Muscle layer of colon (tissue), 2 donors: ENCODE results near the gene RAMP2.
"Not testable (repeated sequence)": the region's sequence is repeated elsewhere in the genome, so short reads cannot be mapped to it uniquely, and the experiment has no call there.

Source experiments
- H3K27ac ChIP-seq: one replicate; pipeline ENCODE4 v1.7.0; 2013; ENCODE audit warnings: low read depth, mild to moderate bottlenecking, low read length, moderate library complexity
- H3K27me3 ChIP-seq, 2 donors: one replicate each; pipeline ENCODE4 v1.7.0; 2013; ENCODE audit warnings: low read length in 2 of 2, mild to moderate bottlenecking in 2 of 2; ENCODE audit not compliant: insufficient read depth in 2 of 2, control insufficient read depth in 1 of 2
- H3K36me3 ChIP-seq: one replicate; pipeline ENCODE4 v1.7.0; 2013; ENCODE audit warnings: mild to moderate bottlenecking, low read length; ENCODE audit not compliant: insufficient read depth
- H3K4me1 ChIP-seq: one replicate; pipeline ENCODE4 v1.7.0; 2013; ENCODE audit warnings: mild to moderate bottlenecking, low read length; ENCODE audit not compliant: insufficient read depth
- H3K4me3 ChIP-seq, 2 donors: one replicate each; pipeline ENCODE4 v1.7.0; 2013; ENCODE audit warnings: low read length in 2 of 2, low read depth in 1 of 2, mild to moderate bottlenecking in 1 of 2, moderate library complexity in 1 of 2
- H3K9ac ChIP-seq: one replicate; pipeline ENCODE4 v1.7.0; 2013; ENCODE audit warnings: low read length
- H3K9me3 ChIP-seq: one replicate; pipeline ENCODE4 v1.7.0; 2013; ENCODE audit warnings: mild to moderate bottlenecking, low read length
- donor health status: abdominal sarcoma.
- donor health status: Adenocarcinoma of cecum.

RAMP2 gene, protein sequence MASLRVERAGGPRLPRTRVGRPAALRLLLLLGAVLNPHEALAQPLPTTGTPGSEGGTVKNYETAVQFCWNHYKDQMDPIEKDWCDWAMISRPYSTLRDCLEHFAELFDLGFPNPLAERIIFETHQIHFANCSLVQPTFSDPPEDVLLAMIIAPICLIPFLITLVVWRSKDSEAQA

DNA sequence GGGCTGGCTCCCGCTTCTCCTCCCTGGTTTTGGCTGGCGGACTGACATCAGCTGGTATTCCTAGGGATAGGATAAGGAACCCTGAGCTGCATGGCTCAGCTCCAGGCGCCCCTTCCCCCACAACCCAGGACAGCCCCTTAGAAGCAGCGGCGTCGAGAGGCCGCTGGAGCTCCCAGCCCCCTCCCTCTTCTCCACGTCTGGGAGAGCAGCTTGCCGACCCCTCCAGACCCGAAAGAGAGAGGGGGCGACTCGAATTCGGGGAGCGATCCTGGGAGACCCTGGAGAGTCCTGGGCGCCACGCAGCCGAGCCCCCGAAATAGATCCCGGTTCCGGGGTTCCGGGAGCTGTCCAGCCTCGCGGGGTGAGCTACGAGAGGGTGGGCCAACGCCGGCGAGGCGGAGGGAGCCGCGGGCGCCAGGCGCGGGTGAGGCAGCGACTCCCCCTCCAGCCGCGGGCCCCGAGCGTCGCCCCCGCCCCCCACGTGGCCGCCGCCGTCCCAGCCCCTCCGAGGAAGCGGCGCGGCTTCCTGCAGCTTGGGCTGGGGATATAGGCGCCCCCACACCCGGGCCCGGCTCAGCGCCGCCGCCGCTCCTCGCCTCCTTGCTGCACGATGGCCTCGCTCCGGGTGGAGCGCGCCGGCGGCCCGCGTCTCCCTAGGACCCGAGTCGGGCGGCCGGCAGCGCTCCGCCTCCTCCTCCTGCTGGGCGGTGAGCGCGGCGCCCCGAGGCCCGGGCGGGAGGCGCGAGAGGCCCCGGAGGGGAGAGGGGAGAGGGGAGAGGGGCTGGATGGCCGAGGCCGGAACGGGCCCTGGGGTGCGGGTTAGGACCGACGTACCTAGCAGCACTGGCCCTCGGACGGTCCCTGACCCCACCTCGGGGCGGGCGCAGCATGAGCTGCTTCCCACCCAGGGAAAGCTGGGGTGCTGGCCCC, at the start of gene RAMP2:
Gene RAMP2, plus strand, starts transcription at position 576 of the 930 bp plus-strand sequence. Its CDS starts 35 bp downstream, at position 611.
- Histone ChIP-seq H3K27ac (no peak within 1 kb of the TSS), H3K9ac (no peak within 1 kb of the TSS), H3K36me3 (no peaks in the 10 kb centered on the region), H3K4me3 (peak within 1 kb of the TSS; percentile 36 to 52), H3K27me3 (peaks cover 5 to 22% of the 10 kb centered on the region in 2 donors), H3K9me3 (no peaks in the 10 kb centered on the region), H3K4me1 (no peaks in the 10 kb centered on the region)

DNA sequence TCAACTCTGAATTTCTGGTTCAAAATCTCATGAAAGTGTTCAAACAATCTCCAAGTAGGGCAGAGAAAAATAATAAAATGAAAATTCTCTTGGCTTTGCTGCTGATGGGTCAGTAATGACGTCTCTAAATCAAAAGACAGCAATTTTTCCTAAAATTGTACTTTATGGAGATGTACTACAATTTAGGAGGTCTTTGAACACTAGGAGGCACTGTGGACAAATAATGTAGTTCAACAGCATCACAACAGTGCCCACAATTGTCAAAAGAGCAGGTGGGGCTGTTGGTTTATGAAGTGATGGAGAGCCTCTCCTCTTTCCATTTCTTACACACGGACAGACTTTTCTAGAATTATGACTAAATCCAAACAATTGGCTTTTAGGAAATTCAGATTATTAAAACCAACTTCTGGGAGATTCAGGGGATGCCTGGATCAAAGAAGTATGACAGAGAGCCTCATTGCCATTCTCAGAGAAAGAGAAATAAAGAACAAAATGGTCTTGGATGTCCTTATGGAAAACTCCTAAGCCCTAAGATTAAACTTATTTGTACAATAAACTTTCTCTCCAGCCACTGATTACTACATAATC, 39.9 kb upstream of the RAMP2 start:
- Histone ChIP-seq H3K9me3 (no peaks in the 10 kb centered on the region), H3K27ac (no peak overlapping the region), H3K9ac (no peak overlapping the region), H3K4me3 (no peak overlapping the region), H3K4me1 (no peaks in the 10 kb centered on the region), H3K36me3 (peaks cover 77% of the 10 kb centered on the region), H3K27me3 (no peaks in the 10 kb centered on the region)

DNA sequence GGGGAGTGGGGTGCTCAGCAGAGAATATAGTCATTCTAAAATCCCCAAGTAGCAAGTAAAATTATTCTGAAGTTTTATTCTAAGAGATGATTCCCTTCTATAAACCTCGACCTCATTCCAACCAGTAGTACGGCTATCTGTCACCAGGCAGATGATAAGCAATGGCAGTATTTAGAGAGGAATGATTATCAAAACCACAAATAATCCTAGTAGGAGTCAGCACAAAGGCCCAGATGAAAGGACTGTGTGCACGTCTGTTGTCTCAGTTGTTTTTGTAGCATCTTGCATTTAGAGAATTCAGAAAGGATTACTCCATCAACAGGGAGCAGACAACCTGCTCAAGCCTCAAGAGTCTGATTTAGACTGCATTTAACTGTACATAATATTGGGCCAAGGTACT, 37.4 kb upstream of the RAMP2 start:
- Histone ChIP-seq H3K4me1 (no peaks in the 10 kb centered on the region), H3K4me3 (no peak overlapping the region), H3K36me3 (peaks cover 64% of the 10 kb centered on the region), H3K9ac (no peak overlapping the region), H3K9me3 (no peaks in the 10 kb centered on the region), H3K27ac (no peak overlapping the region), H3K27me3 (no peaks in the 10 kb centered on the region)

DNA sequence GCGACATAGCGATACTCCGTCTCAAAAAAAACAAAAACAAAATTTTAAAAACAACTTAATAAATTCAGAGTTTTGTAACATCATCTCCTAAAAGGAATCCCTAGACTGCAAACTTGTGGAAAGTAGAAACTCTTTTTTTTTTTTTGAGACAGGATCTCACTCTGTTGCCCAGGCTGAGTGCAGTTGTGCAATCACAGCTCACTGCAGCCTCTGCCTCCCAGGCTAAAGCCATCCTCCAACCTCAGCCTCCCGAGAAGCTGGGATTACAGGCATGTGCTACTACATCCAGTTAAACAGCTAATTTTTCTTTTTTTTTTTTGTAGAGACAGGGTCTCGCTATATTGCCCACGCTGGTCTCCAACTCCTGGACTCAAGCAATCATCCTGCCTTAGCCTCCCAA, 35.9 kb upstream of the RAMP2 start:
- Histone ChIP-seq H3K9ac (no peak overlapping the region), H3K9me3 (no peaks in the 10 kb centered on the region), H3K27me3 (no peaks in the 10 kb centered on the region), H3K27ac (no peak overlapping the region), H3K4me1 (no peaks in the 10 kb centered on the region), H3K4me3 (no peak overlapping the region), H3K36me3 (peaks cover 61% of the 10 kb centered on the region)

DNA sequence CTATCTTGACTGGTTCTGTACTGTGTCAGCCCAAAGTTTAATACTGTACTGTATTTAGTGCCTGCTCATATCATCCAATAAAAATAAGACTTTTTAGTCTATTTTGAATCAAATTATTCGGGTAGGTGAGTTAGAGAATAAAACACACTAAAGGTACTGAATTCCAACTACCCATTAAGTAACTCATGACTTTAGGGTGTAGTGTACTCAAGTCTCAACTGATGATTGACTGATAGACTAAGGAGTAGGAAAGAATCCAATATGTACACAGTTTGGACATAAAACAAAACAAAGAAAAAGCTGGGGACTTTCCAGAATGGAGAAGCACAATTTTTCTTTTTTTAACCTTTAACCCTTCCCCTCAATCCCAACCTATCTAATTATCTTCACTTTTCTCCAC, 20.3 kb upstream of the RAMP2 start:
- Histone ChIP-seq H3K27ac (no peak overlapping the region), H3K4me1 (peaks cover 10% of the 10 kb centered on the region), H3K36me3 (no peaks in the 10 kb centered on the region), H3K9ac (no peak overlapping the region), H3K27me3 (no peaks in the 10 kb centered on the region), H3K4me3 (no peak overlapping the region), H3K9me3 (no peaks in the 10 kb centered on the region)

DNA sequence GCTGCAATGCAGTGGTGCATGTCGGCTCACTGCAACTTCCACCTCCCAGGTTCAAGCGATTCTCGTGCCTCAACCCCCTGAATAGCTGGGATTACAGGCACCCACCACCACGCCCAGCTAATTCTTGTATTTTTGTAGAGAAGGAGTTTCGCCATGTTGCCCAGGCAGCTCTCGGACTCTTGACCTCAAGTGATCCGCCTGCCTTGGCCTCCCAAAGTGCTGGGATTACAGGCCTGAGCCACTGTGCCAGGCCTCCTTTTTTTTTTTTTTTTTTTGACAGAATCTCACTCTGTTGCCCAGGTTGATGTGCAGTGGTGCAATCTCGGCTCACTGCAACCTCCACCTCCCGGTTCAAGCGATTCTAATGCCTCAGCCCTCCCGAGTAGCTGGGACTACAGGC, 18.1 kb upstream of the RAMP2 start:
- H3K27ac ChIP-seq, H3K4me1 ChIP-seq: not testable (repeated sequence)

DNA sequence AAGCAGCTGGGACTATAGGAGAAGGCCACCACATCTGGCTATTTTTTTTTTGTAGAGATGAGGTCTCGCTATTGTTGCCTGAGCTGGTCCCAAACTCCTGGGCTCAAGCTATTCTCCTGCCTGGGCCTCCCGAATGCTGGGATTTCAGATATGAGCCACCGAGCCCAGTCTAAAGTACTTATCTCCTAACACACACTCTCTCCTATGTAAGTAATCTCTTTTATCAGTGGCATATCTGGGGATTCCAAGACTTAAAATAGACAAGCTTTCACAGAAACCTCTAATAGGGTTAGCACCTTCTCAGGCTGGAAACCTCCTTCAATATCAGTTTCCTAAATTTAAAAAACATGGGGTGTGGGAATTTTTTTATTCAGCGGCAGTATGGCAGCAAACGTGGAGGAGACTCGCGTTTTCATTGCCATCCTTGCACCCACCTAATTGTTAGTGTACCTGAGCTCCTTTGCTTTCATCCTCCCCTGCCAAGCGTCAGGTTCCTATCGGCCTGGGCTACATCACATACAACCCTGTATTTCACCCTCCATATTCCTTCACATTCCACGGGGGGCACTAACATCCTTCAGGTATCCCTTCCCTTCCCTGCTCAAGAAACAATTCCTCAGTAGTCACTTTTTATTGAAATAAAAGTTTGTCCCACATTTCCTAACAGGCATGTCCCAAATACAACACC, 17.3 kb upstream of the RAMP2 start:
- peak overlapping the region; percentile 77 for H3K4me3 ChIP-seq
- H3K27ac ChIP-seq, result peak overlapping the region; percentile 90
- peaks cover 10% of the 10 kb centered on the region for H3K4me1 ChIP-seq
- H3K27me3 ChIP-seq, result no peaks in the 10 kb centered on the region
- peak overlapping the region; percentile 65 for H3K9ac ChIP-seq
- no peaks in the 10 kb centered on the region for H3K36me3 ChIP-seq
- no peaks in the 10 kb centered on the region for H3K9me3 ChIP-seq

More for the DNA sequence above, 18.1 kb upstream of the RAMP2 start:
- H3K9me3 ChIP-seq, H3K27me3 ChIP-seq, H3K4me3 ChIP-seq, H3K9ac ChIP-seq, H3K36me3 ChIP-seq: not testable (repeated sequence)

DNA sequence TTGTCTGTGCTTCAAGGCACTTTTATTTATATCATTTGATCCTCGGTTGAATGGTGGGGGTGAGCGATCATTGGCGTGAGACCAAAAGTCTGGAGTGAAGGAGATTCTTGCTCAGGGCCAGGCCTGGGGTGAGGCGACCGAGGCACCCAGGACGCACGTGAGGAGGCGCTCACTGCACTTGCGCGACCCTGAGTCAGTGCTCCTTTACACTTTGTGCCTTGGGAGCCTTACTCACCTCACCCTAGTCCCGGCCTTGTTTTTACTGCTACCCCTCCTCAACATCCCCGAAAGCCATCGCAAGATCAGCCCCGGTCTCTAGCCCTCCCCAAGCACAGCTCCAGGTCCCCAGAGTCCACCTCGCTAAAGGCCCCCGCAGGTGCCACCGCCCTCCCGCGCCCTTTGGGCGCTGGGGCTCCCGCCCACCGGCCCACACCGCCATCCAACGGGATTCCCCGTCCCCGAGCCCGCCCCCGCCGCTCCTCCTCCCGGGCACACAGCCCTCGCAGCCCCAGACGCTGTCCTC, 16.7 kb upstream of the RAMP2 start:
- Histone ChIP-seq H3K36me3 (no peaks in the 10 kb centered on the region), H3K27ac (peak overlapping the region; percentile 90), H3K27me3 (no peaks in the 10 kb centered on the region), H3K9me3 (no peaks in the 10 kb centered on the region), H3K4me3 (peak overlapping the region; percentile 77 to 83), H3K4me1 (peaks cover 10% of the 10 kb centered on the region), H3K9ac (peak overlapping the region; percentile 65)

DNA sequence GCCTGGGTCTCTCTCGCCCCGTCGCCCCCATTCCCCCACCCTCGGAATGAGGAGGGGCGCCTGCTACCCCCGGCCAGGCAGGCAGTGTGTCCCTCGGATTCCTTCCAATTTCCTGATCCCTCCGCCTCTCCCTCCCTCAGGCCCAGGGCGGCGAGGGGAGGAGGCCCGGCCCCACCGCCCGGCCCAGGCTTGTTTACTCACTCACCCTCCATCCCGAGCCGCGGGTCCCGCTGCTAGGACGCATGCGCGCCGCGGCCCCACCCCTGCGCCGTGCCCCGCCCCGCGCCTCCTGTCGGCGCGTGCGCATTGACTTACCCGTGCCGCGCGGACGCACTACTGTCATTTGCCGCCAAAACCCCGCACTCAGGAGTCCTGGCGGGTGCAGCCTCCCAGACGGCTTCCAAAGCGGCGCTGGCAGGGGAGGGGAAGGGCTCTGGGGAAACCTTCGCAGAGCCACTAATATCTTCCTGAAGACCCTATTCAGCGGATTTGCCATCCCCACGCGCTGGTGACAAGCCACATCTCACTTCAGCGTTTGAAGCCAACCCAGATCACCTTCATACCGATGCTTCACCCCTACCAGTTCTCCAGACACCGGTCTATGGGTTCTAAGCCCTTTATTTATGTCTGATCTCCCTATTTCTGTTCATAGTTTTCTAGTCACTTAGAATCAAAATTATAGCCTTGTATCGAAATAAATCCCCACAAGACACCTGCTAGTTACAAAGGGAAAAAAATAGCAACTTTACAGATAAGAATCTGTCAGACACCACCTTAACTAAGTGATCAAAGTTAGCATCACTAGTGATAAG, 16.0 kb upstream of the RAMP2 start, which contains the start of gene EZH1:
Gene EZH1, minus strand, starts transcription at position 235 of the 812 bp plus-strand sequence. CDS start 16,099 bp downstream, outside the sequence.
- H3K36me3 ChIP-seq, result no peaks in the 10 kb centered on the region
- H3K27me3 ChIP-seq, result no peaks in the 10 kb centered on the region
- H3K9ac ChIP-seq, result peak within 1 kb of the TSS; percentile 65
- H3K27ac ChIP-seq, result peak within 1 kb of the TSS; percentile 90
- H3K4me1 ChIP-seq, result peaks cover 12% of the 10 kb centered on the region
- H3K4me3 ChIP-seq, result peak within 1 kb of the TSS; percentile 77 to 83
- H3K9me3 ChIP-seq, result no peaks in the 10 kb centered on the region

DNA sequence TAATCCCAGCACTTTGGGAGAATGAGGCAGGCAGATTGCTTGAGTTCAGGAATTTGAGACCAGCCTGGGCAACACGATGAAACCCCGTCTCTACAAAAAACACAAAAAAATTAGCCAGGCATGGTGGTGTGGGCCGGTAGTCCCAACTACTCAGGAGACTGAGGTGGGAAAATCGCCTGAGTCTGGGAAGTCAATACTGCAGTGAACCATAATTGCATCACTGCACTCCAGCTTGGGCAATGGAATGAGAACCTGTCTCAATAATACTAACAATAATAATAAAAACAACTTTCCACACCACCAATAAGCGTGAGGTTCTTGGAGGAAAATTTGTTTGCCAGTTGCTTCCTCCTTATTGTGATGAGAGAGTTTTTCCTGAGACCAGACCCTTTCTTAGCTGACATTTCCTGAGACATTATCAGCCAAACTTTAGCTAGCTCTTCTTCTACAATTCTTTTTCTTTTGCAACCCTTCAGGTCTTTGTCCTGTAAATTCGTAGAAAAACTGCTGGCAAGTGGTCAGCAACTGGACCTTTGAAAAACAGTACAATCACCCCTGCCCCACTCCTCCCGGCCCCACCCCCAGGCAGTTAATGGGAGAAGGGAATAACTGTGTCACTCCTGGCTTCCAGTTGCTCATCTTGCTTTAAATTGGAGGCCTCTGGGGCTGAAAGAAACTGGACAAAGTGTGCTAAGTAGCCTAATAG, 12.7 kb upstream of the RAMP2 start:
- H3K27me3 ChIP-seq, result no peaks in the 10 kb centered on the region
- H3K4me3 ChIP-seq, result no peak overlapping the region
- H3K9ac ChIP-seq, result no peak overlapping the region
- no peaks in the 10 kb centered on the region for H3K36me3 ChIP-seq
- H3K9me3 ChIP-seq, result no peaks in the 10 kb centered on the region
- peaks cover 14% of the 10 kb centered on the region for H3K4me1 ChIP-seq
- no peak overlapping the region for H3K27ac ChIP-seq
